Right ventricle myocardium superior (tissue), 1 donor: ENCODE measurements around the gene REXO1. TPM values are rescaled to one million over a fixed set of nuclear protein-coding genes. Genes with fewer than 3 reads are reported as not detected.

Experiments used
- ATAC-seq: fragments of 200-7000 bp; cut with Tn5 transposase; one replicate; pipeline ENCODE4 v1.9.1; 2020; ENCODE audit warnings: mild to moderate bottlenecking; ENCODE audit not compliant: poor library complexity
- DNase-seq: peaks from one replicate; pipeline ENCODE4 v3.0.0-alpha.2; 2020
- intact Hi-C: fragments of 100-400 bp; cut with DNase I; formaldehyde crosslinking; loops from one replicate; pipeline ENCODE4 v1.11.2; 2022
- total RNA-seq: library from RNA; stranded (reverse); fragmentation: NEBNext Ultra II Directional; extraction: Animal tissue kit (Norgen Biotek cat#: 25700); gene quantifications from one replicate; pipeline ENCODE4 v1.2.1, GENCODE V29; 2021
- donor health status: DM: no; HTN: yes; CAD: no; lungs with severe emphysema.

Gene REXO1
- total RNA-seq, 1 donor from 2014 or later: 13.6 TPM

DNA sequence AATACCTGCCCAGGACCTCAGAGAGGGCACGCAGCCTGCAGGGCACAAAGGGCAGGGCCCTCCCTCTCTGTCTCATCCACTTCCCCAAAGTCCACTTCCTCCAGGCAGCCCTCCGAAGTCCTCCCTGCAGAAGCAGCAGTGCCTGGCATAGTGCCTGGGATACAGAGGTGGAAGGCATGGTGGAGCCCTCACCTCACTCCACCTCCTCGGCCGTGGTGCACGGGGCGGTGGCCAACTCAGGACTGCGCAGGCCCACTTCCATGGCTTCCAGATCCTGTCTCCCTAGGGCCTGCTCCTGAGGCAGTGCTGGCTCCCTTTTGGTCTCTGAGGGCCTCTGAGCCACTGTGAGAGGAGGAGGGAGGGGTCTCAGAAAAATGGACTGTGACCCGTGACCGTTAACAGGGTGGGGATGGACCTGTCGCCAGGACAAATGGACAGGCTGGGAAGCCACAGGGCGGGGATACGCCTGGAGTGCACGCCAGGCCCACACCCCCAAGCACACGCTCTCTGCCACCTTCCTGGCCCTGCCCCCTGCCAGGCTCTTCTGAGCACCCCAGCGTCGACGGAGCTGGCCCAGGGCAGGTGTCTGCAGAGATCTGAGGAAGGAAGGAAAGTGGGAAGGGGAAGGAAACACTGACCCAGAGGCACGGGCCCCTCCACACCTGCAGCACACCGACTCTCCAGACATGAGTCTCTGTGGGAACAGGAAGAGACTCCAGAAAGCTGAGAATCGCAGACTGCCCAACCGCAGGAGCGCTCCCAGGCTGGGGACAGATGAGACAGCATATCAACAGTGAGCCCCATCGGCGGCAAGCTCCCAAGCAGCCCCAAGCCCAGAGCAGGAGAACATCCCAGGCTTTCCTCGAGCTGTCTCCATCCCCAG, 8.4 kb downstream of the REXO1 start:
- ATAC-seq: peak; percentile 6
- intact Hi-C loops: no loop called here
- DNase-seq: no peak

DNA sequence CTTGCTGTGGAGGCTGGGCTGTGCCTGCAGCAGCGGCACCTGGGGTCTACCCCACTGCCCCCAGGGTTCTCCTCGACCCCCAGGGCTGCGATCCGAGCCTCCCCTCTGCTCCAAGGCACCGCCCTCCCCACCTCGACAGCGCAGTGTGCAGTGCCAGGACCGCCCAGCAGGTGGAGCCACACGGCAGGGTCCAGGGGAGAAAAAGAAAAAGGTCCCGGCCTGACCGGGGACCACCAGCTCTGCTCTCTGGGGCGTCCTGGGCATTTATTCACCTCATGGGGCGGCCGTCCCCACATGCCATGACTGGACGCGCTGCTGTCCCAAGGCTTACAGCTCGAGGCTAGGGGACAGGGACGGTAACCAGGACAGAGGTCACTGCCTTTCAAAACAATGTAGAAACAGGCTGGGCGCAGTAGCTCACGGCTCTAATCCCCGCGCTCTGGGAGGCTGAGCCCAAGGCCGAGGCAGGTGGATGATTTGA, 10.6 kb downstream of the REXO1 start:
- intact Hi-C loops: no loop called here
- peak; percentile 33 for ATAC-seq
- no peak for DNase-seq

DNA sequence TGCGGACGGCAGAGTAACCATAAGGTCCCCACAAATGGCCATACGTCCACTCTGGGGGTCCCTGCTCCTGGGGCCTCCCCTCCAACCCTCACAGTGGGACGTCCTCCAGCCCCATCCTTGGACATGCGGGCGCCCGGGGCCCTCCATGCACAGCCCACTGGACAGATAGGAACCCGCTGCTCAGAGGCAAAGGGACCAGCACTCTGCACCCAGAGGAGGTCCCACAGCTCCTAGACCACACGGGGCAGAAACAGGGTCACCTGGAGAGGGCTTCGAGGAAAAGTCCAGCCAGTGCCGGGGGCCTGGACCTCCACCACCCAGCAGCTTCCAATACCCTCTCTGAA, 11.1 kb downstream of the REXO1 start:
- ATAC-seq (no peak), DNase-seq (no peak)
- intact Hi-C loops: no loop called here

DNA sequence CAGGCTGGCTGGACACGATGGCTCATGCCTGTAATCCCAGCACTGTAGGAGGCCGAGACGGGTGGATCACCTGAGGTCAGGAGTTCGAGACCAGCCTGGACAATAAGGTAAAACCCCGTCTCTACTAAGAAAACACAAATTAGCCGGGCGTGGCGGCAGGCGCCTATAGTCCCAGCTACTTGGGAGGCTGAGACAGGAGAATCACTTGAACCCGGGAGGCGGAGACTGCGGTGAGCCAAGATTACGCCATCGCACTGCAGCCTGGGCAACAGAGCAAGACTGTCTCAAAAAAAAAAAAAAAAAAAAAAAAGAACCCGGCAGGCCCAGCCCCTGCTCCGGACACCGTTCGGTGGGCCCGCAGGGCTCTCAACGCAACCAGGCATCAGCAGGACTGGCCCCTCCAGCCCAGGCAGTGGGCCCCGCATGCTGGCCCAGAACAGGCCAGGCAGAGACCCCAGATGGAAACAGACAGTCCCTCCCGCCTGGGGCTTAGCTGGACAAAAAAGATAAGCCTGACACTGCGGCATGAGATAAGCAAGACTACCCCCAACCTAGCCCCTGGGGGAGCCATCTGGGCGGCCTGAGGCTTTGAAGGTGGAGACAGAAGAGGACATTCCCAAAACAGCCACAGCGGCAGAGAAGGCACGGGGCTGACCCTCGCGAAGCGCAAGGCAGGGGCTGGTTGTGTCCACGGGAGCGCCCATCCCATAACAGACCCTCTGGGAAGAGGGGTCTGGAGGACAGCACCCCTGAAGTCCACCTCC, 11.6 kb downstream of the REXO1 start:
- intact Hi-C loops: no loop called here
- ATAC-seq: no peak

DNA sequence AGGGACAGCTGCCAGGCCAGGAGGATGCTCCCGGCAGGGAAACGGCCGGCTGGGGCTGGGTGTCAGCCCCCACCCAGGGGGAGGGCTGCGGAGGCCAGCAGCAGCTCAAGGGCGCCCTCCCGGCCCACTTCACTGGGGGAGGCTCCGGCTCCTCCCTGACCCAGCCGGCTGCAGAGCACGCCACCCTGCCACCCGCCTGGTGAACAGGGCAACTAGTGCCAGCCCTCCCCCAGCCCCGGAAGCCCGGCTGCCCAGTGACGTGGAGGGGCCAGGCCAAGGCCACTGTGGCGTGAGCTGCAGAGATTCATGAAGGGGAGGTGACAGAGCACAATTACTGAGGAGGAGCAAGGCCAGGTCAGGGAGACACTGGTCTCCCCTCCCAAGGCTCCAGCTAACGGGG, 14.7 kb downstream of the REXO1 start:
- intact Hi-C loops: no loop called here
- peak; percentile 11 for ATAC-seq
- DNase-seq: no peak

More for the DNA sequence above, 11.6 kb downstream of the REXO1 start:
- no peak for DNase-seq

DNA sequence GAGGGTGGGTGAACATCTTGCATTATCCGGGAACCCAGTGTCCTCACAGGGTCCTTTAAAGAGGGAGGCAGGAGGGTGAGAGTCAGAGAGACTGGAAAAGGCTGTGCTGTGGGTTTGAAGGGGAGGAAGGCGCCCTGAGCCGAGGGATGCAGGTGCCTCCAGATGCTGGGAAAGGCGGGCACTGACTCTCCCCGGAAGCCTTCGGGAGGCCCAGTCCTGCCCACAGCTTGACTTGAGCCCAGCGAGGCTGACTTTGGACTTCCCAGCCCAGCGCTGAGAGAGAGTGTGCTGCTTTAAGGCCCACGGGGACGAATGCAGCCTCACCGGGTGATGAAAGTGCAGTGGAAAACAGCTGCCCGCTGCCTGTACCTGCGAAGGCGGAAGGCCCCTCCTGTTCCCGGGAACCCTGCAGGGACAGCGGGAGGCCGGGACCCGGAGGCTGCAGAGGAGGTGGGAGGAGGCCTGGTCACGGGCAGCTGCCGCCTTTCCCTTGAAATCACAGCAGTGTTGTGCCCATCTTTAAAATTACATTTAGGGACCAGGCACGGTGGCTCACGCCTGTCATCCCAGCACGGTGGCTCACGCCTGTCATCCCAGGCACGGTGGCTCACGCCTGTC, 16.1 kb downstream of the REXO1 start:
- ATAC-seq (no peak), DNase-seq (no peak)
- intact Hi-C loops: no loop called here

DNA sequence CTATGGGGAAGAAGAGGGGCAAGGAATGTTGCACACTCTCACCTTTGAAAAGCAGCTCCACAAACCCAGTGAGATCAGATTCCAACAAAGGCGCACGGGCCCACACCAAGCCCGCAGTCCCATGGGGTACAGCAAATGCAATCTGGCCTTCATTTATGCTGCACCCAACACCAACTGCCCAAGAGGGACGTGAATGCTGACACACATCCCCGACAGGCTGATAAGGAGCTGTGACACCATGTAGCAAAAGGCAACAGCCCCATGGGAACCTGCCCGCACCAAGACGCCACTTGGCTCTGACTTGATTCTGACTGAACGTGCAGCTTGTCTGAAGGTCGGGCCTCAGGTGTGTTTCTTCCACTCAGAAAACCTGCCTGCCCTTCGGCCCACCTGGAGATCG, 17.3 kb downstream of the REXO1 start:
- no peak for ATAC-seq
- DNase-seq: no peak
- intact Hi-C loops: no loop called here

DNA sequence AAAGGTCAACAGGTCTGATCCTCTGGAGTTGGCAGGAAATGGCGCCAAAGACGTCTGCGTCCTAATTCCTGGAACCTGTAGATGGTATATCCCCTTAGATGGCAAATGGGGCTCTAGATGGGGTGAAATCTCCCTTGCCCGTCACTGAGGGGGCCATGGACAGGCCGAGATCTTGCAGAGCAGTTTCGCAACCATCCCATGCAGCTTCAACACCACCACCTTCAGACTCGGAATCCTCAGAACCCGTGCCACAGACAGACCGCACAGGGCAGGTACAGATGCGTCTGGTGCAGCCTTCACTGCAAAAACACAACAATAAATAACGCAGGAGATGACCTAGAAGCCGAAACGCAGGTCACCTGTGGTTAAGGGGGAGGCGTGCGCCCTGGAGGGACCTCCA, 17.7 kb downstream of the REXO1 start:
- ATAC-seq (no peak), DNase-seq (no peak)
- intact Hi-C loops: no loop called here

DNA sequence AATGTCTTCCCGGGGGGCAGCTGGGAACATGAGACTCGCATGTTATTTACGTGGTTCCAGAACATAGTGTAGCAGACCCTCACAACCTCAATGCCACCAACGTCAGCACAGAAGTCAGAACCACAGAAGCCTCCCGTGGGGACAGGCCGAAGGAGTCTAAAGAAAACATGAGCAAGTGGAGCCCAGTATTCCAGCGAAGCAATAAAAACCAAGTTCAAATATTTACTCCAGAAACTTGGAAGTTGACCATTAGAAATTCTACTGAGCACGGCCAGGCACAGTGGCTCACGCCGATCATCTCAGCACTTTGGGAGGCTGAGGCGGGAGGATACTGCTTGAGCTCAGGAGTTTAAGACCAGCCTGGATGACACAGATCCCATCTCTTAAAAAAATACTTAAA, 18.3 kb downstream of the REXO1 start:
- intact Hi-C loops: loop anchor here (10.0 kb wide), 1 partner anchor 155 kb away; no protein-coding TSS in a partner anchor
- DNase-seq (no peak), ATAC-seq (no peak)

DNA sequence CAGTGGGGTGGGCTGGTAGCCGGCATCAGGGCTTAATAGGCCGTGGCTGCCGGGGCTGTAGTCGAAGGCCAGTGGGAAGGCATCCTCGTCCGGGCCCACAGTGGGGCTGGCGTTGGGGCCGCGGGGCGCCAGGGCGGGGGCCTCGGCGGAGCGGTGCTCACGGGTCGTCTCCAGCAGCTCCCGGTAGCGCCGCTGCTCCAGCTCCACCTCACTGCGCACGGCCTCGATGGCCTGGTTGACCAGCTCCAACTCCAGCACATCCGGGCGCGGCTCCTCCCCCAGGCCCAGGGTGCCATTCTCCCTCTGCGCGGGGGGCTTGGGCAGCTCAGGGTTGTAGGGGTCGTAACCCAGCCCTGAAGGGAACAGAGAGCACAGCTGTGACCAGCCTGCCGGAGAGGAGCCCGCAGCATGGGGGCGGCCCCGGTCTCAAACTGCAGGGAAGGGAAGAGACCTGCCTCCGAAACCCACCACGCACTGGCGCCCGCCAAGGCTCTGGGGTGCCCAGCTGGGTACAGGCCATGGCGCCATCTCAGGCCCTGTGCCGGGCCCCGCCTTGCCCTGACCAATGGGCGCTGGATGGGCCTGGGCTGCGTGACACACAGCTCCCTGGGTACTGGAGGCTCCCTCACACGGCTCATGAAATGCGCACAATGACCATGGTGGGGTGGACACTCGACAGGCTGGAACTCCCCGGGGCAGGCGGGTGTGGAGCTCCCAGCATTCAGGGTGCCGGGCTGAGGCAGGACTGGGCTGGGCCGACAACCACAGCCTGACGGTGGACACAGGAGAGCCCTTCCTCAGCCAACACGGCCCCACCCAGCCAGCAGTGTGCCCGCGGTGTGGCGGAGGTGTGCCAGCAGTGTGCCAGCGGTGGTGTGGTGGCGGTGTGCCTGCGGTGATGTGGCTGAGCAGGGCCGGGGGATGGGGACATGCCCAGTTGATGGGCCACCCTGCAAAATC, 19.7 kb downstream of the REXO1 start:
- DNase-seq (no peak), ATAC-seq (no peak)
- intact Hi-C loops: loop anchor here (10.0 kb wide), 1 partner anchor 154 kb away; no protein-coding TSS in a partner anchor

DNA sequence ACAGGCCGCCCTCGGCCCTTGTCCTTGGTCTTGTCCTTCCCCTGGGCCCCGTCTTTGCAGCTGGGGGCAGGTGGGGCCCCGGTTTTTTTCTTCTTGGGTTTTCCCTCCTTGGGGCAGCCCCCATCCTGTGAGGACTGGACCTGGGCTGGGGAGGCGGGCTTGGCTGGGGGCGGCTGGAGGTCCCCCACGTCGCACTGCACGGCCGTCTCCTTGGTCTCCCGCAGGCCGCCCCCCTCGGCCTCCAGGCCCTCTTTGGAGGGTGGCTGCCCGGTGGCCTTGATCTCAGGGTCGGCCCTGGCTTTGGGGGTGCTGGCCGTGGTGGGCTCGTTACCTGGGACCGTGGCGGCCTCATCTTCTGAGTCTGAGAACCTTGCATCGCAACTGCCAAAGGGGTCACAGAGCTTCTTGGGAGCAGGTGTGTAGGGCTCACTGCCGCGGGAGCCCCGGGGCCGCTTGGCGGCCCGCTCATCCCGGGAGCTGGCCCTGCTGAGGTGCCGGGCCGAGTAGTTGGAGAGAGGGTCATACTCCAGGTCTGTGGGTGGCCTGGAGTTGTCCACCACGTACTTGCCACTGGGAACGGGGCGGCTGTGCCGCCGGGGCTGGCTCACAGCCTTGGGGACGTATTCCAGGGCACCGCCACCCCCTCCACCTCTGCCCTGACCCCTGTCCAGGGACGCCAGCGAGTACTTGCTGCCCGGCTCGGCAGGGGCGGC, 20.6 kb downstream of the REXO1 start:
- intact Hi-C loops: loop anchor here (10.0 kb wide), 1 partner anchor 153 kb away; no protein-coding TSS in a partner anchor
- DNase-seq (no peak), ATAC-seq (no peak)

DNA sequence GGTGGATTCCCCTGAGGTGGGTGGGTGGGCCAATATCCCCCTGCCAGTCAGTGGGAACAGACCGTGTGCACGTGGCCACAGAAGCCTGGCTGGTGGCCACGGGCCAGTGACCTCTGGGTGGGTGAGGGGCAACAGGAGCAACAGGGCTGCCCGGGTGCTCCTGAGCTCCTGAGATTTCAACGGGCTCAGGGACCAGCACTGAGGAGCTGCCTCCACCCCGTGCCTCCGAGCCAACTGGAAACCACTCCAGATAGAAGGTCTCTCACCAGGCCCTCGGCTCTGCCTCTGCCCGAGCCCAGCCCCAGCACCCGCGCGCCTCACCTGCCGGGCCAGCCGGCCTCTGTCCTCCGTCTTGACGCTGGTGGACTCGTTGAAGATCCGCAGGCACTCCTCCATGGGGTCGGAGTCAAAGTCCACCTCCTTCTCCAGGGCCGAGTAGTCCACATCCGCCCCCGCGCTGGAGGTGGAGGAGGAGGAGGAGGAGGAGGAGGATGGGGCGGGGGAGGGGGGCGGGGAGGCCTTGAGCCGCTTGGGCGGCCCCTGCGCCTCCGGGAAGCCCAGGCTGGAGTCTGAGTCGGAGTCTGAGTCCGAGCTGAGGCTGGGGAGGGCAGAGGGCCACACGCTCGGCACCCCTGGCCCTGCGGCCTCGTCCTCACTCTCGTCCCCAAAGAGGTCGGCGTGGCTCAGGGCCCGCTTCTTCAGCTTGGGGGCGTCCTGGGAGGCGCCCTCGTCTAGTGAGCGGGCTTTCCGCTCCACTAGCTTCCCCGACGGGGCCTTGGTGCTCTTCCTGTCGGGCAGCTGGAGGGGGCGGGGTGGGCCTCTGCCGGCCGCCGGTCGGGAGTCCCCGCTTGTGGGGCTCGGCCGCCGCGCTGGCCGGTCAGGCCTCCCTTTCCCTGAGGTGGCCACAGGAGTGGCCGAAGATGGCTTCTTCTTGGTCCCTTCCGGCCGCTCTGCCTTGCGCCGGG, 21.4 kb downstream of the REXO1 start:
- no peak for ATAC-seq

DNA sequence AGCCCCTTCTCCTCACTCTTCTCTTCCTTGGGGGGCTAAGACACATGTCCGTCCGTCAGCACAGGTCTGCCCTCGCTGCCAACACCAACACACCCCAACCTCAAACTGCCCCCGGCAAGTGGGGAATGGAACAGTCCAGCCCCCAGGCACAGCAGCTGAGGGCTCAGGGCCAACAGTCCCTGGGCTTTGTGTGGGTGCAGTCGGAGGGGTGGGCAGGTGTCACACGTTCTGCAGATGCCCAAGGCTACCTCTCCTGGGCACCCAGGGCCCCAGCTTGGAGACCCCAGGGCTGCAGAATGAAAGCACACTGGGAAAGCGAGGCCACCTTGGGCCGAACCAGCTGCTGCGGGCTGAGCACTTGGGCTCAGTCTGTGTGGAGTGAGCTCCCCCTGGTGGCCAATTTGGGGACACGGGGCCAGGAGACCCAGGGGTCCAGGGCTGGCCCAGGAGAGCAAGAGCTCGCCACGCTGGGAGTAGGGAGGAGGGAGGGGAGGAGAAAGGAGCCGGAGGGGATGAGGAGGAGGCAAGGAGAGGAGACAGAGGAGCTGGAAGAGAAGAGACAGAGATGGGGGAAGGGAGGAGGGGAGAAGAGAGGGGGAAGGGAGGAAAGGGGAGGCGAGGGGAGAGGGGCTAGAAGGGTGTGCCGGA, 22.2 kb downstream of the REXO1 start:
- ATAC-seq (peak; percentile 84), DNase-seq (peak; percentile 86)
- intact Hi-C loops: loop anchor here (10.0 kb wide), 1 partner anchor 151 kb away; no protein-coding TSS in a partner anchor

More for the DNA sequence above, 21.4 kb downstream of the REXO1 start:
- no peak for DNase-seq
- intact Hi-C loops: loop anchor here (10.0 kb wide), 1 partner anchor 152 kb away; no protein-coding TSS in a partner anchor

DNA sequence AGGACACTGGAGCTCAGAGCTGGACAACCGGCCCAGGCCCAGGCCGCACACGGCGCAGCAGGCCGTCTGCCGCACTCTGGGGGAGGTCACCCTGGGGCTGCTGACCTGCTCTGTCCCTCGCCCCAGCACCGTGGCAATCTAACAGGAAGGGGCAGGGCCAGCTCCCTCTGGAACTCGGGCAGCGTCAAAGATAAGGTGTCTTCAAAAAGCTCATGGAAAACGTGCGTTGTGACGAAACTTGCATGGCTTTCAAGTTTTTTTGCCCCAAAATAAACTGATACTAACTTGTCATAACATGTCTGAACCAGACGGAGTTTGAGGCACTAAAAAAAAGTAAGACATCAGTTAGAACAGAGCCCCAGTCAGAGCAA, 24.0 kb downstream of the REXO1 start:
- intact Hi-C loops: loop anchor here (10.0 kb wide), 1 partner anchor 149 kb away; no protein-coding TSS in a partner anchor
- no peak for DNase-seq

DNA sequence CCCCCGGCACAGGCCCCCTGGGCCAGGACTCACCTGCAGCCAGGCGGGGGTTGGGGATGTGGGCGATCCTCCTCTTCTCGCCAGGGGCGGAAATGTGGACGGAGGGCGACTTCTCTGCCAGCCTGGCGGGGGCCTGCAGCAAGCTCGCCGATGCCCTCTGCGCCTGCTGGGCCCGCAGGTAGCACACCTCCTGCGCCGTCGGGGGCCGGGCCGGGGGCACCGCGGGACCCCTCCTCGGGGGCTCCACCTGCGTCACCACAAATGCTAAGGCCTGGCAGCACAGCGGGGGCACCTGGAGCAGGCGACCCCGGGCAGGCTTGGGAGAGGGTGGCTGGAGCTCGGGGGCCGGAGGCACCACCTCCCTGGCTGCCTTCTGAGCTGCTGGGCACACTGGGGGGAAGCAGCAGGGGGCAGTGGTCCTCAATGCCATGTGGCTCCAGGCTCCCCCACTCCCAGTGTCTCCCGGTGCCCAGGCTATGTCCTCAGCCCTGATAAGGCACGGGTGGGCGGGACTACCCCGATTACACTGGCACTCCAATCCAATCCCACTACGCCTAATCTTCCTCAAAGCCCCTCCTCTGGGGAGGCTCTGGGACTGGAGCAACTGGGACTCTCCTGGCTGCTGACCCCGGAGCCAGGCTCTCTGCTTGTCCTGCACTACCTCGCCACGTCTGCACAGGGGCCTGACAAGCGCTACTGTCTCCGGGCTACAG, 24.6 kb downstream of the REXO1 start:
- ATAC-seq: no peak
- no peak for DNase-seq
- intact Hi-C loops: loop anchor here (10.0 kb wide), 1 partner anchor 149 kb away; no protein-coding TSS in a partner anchor

More for the DNA sequence above, 24.0 kb downstream of the REXO1 start:
- no peak for ATAC-seq
